ENCODE results near the gene ZSCAN20.

Gene ZSCAN20

GRCh38 chr1:33516428-33516827 lies 44.0 kb downstream of the ZSCAN20 start:
- Histone ChIP-seq H3K36me3 (ENCODE audit: insufficient read depth, low read length) (no peaks in the 10 kb centered on the region), H3K27ac (ENCODE audit: low read length) (no peak overlapping the region), H3K27me3 (ENCODE audit: insufficient read depth, low read length, poor library complexity) (peaks cover 9% of the 10 kb centered on the region), H3K79me2 (ENCODE audit: insufficient read depth, low read length) (no peaks in the 10 kb centered on the region), H3K4me1 (ENCODE audit: insufficient read depth, low read length) (no peaks in the 10 kb centered on the region), H3K9ac (ENCODE audit: low read depth, low read length) (no peak overlapping the region), H3K4me3 (ENCODE audit: low read depth in 1 of 2, low read length in 2 of 2) (no peak overlapping the region), H4K20me1 (ENCODE audit: insufficient read depth, low read length) (no peaks in the 10 kb centered on the region), H2AFZ (ENCODE audit: low read depth, low read length) (no peak overlapping the region), H3K9me3 (ENCODE audit: insufficient read depth, low read length, severe bottlenecking) (no peaks in the 10 kb centered on the region), H3K4me2 (ENCODE audit: insufficient read depth, low read length) (no peak overlapping the region)
- no peak for TF ChIP-seq CTCF (IDR thresholded peaks at IDR 0.05; ENCODE audit: borderline replicate concordance, extremely low read depth, low read length, poor library complexity, severe bottlenecking)
- TF ChIP-seq EZH2 (IDR thresholded peaks at IDR 0.05; ENCODE audit: borderline replicate concordance, low read depth, low read length, severe bottlenecking) = no peak
- ATAC-seq (ENCODE audit: insufficient read depth, low read depth) (no peak), DNase-seq (no peak)

GRCh38 chr1:33516891-33517567 lies 44.6 kb downstream of the ZSCAN20 start:
- H3K4me3 ChIP-seq (ENCODE audit: low read depth in 1 of 2, low read length in 2 of 2) = no peak overlapping the region
- DNase-seq = no peak
- no peak overlapping the region for H3K4me2 ChIP-seq (ENCODE audit: insufficient read depth, low read length)
- no peak overlapping the region for H2AFZ ChIP-seq (ENCODE audit: low read depth, low read length)
- no peak for ATAC-seq (ENCODE audit: insufficient read depth, low read depth)
- H3K4me1 ChIP-seq (ENCODE audit: insufficient read depth, low read length) = no peaks in the 10 kb centered on the region
- no peaks in the 10 kb centered on the region for H3K9me3 ChIP-seq (ENCODE audit: insufficient read depth, low read length, severe bottlenecking)
- H3K27me3 ChIP-seq (ENCODE audit: insufficient read depth, low read length, poor library complexity) = peaks cover 9% of the 10 kb centered on the region
- H3K9ac ChIP-seq (ENCODE audit: low read depth, low read length) = no peak overlapping the region
- H4K20me1 ChIP-seq (ENCODE audit: insufficient read depth, low read length) = no peaks in the 10 kb centered on the region
- no peaks in the 10 kb centered on the region for H3K79me2 ChIP-seq (ENCODE audit: insufficient read depth, low read length)
- H3K27ac ChIP-seq (ENCODE audit: low read length) = no peak overlapping the region
- H3K36me3 ChIP-seq (ENCODE audit: insufficient read depth, low read length) = no peaks in the 10 kb centered on the region
- TF ChIP-seq EZH2 (IDR thresholded peaks at IDR 0.05; ENCODE audit: borderline replicate concordance, low read depth, low read length, severe bottlenecking) (no peak), CTCF (IDR thresholded peaks at IDR 0.05; ENCODE audit: borderline replicate concordance, extremely low read depth, low read length, poor library complexity, severe bottlenecking) (no peak)

GRCh38 chr1:33517596-33518250 lies 45.3 kb downstream of the ZSCAN20 start:
- Histone ChIP-seq H3K4me1 (ENCODE audit: insufficient read depth, low read length) (no peaks in the 10 kb centered on the region), H3K27me3 (ENCODE audit: insufficient read depth, low read length, poor library complexity) (peaks cover 9% of the 10 kb centered on the region), H2AFZ (ENCODE audit: low read depth, low read length) (no peak overlapping the region), H3K4me2 (ENCODE audit: insufficient read depth, low read length) (no peak overlapping the region), H3K9ac (ENCODE audit: low read depth, low read length) (no peak overlapping the region), H3K9me3 (ENCODE audit: insufficient read depth, low read length, severe bottlenecking) (no peaks in the 10 kb centered on the region), H4K20me1 (ENCODE audit: insufficient read depth, low read length) (no peaks in the 10 kb centered on the region), H3K4me3 (ENCODE audit: low read depth in 1 of 2, low read length in 2 of 2) (no peak overlapping the region), H3K36me3 (ENCODE audit: insufficient read depth, low read length) (no peaks in the 10 kb centered on the region), H3K79me2 (ENCODE audit: insufficient read depth, low read length) (no peaks in the 10 kb centered on the region), H3K27ac (ENCODE audit: low read length) (no peak overlapping the region)
- TF ChIP-seq CTCF (IDR thresholded peaks at IDR 0.05; ENCODE audit: borderline replicate concordance, extremely low read depth, low read length, poor library complexity, severe bottlenecking) = no peak
- no peak for TF ChIP-seq EZH2 (IDR thresholded peaks at IDR 0.05; ENCODE audit: borderline replicate concordance, low read depth, low read length, severe bottlenecking)
- ATAC-seq (ENCODE audit: insufficient read depth, low read depth) = no peak
- DNase-seq = no peak

Data from DND-41 (cell line).